Neuron (in vitro differentiated cells): ENCODE results near the gene GRID1.

Experiments used
- H2AFZ ChIP-seq: one replicate; pipeline ENCODE4 v1.6.1; 2013; ENCODE audit warnings: low read depth, mild to moderate bottlenecking, inconsistent platforms, low read length, moderate library complexity
- H3K27me3 ChIP-seq: one replicate; pipeline ENCODE4 v1.6.1; 2013; ENCODE audit warnings: low read length; ENCODE audit not compliant: insufficient read depth
- H3K36me3 ChIP-seq: one replicate; pipeline ENCODE4 v1.6.1; 2013; ENCODE audit warnings: low read length; ENCODE audit not compliant: insufficient read depth
- H3K4me1 ChIP-seq: one replicate; pipeline ENCODE4 v1.6.1; 2013; ENCODE audit warnings: low read length; ENCODE audit not compliant: insufficient read depth
- H3K4me3 ChIP-seq: 2 replicates; pipeline ENCODE4 v1.5.1; 2013; ENCODE audit warnings: mild to moderate bottlenecking, low read length, moderate library complexity
- H3K9me3 ChIP-seq: one replicate; pipeline ENCODE4 v1.6.1; 2013; ENCODE audit warnings: low read length

The GRID1 gene

DNA sequence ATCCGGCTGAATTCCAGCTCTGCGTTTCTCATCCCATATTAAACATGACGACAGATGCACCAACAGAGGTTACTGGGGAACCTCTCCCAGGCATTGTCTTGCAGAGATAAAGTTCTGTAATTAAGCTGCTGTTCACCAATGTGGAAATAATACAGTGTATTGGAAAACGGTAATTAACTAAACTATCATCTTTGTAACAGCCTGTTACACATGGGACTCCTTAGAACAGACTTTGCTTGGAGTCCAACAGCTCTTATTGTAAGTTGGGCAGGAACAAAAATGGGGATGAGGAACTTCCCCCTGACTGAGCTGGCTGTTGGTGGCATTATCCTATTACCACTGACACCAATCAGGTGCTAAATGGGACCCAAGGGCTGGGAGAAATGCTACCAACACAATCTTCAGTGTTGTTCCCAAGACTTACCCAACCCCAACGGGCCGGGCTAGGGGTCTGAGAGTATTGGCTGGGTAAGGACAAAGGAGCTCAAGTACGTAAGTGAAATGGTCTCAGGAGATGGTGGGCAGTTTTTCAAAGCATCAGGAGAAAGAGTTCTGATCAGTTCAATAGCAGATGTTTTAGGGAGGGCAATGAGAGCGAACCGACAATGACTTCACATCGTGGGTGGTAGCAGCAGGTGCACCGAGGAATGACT lies 759.4 kb downstream of the GRID1 start:
- Histone ChIP-seq H3K36me3 (no peaks in the 10 kb centered on the region), H3K4me1 (no peaks in the 10 kb centered on the region), H3K27me3 (no peaks in the 10 kb centered on the region), H2AFZ (no peak overlapping the region), H3K9me3 (no peaks in the 10 kb centered on the region), H3K4me3 (no peak overlapping the region)

DNA sequence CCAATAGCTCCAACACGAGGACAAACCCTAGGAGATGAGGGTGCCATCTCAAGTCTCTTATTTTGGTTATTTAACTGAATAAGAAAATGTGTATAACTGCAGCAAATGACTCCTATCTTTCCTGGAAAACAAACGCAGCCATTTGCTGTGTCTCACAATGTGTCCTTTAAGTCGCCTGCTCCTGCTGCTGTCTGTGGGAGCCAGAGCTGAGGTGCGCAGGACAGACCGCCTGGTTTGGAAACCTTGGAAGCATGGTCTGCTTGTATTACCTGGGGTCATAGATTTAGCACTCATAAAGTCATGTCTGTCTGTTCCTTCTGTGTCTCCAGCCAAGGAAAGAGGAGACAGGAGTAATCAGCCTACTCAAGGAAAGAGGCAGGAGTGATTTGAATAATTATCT lies 760.2 kb downstream of the GRID1 start:
- H2AFZ ChIP-seq = no peak overlapping the region
- no peaks in the 10 kb centered on the region for H3K9me3 ChIP-seq
- H3K27me3 ChIP-seq = no peaks in the 10 kb centered on the region
- no peak overlapping the region for H3K4me3 ChIP-seq
- no peaks in the 10 kb centered on the region for H3K4me1 ChIP-seq
- no peaks in the 10 kb centered on the region for H3K36me3 ChIP-seq

DNA sequence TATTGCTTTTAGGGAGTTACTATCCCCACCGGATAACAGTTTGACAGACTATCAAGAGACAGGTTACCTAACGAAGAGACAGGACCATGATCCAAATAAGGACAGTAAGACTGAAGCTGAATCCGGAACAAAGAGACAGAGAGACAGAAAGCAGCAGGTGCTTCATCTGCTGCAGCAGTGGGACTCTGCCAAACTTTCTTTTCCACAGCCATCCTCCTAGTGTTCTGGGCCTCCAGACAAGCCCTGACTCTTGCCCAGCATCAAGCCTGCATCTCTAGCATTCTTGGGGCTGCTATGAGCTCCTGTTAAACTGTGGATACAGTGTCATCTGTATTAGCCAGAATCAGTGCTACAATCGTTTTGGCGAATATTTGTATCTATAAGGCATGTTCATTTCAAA lies 761.7 kb downstream of the GRID1 start:
- no peak overlapping the region for H3K4me3 ChIP-seq
- H3K9me3 ChIP-seq = no peaks in the 10 kb centered on the region
- H3K4me1 ChIP-seq = no peaks in the 10 kb centered on the region
- H2AFZ ChIP-seq = no peak overlapping the region
- H3K36me3 ChIP-seq = no peaks in the 10 kb centered on the region
- no peaks in the 10 kb centered on the region for H3K27me3 ChIP-seq

DNA sequence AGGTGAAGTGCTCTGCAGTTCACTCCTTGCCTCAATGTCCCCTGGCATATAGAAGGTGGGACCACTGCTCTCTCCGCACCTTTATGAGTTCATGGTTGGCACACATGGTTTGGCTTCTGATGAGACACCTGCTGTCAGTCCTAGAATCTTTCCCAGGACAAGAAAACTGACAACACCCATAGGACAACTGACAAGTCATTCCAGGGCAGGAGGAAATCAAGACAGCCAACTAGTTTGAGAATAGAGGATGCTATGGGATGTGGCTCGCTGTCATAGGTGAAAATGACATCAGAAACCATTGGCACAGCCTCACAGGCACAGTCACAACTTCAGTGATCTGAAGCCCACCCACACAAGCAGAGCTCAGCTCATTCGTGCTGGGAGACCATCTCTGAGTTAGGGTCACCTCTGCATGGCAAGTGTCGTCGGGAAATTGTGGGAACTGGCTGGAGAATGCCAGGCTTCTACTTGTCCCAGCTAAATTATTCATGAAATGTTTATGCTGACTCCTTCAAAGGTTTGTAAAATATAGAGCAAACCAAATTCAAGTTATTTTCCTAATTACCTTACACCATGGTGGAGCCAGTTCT lies 762.4 kb downstream of the GRID1 start:
- H3K36me3 ChIP-seq = no peaks in the 10 kb centered on the region
- no peaks in the 10 kb centered on the region for H3K4me1 ChIP-seq
- no peaks in the 10 kb centered on the region for H3K9me3 ChIP-seq
- no peaks in the 10 kb centered on the region for H3K27me3 ChIP-seq
- H3K4me3 ChIP-seq = no peak overlapping the region
- no peak overlapping the region for H2AFZ ChIP-seq

DNA sequence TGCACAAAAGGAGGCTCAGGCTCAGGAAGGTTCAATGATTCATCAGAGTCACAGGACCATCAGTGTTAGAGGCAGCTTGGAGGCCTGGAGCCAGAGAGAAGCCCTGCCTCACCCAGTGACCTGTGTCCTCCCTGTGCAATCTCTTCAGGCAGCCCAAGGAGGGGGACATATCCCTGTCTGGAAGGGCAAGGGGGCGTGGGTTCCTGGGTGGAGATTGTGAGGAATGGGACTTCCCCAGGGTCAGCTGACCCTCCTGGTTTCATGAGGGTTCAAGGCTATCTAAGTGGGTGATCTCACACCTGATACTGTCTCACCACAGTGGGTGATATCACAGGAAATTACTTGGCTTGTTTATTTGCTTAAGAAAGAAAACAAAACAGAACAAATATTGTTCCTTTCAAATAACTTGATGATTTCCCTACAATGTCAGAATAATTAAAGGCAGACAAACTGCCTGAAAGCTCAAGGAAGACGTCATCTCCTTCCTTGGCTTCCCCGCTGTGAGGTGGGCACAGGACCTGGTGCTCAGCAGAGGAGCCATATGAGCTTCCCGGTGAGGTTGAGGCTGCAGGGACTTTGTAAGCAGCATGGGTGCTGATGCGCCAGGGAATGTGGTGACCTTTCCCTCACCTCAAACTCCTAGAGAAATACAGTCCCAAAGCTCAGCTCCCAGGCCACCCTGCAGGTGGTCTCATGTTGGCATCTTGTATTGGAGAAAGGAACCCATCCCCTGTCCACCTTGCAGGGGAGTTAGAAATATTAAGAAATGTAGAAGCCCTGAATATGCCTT lies 763.2 kb downstream of the GRID1 start:
- no peak overlapping the region for H2AFZ ChIP-seq
- H3K4me1 ChIP-seq = no peaks in the 10 kb centered on the region
- H3K4me3 ChIP-seq = no peak overlapping the region
- no peaks in the 10 kb centered on the region for H3K27me3 ChIP-seq
- no peaks in the 10 kb centered on the region for H3K36me3 ChIP-seq
- H3K9me3 ChIP-seq = no peaks in the 10 kb centered on the region

DNA sequence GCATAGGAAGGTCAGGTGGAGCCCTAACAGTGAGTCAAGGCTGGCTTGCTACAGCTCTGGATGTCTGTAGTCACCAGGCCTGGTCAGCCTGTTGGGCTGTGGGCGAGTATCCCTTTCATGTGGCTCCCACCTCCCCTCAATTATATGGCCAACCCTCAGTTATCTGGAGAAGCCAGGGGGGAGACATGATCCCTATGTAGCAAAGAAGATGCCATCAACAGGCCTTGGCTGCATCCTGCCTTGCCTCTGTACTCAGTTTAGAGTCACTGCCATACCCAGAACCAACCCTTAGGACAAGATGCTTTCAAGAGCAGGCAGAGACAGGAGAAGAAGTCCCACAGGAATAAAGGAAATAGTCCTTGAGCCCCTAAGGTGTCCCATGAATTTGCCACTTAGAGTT lies 763.9 kb downstream of the GRID1 start:
- H3K9me3 ChIP-seq = no peaks in the 10 kb centered on the region
- H3K27me3 ChIP-seq = no peaks in the 10 kb centered on the region
- H3K4me3 ChIP-seq = no peak overlapping the region
- H3K36me3 ChIP-seq = no peaks in the 10 kb centered on the region
- no peak overlapping the region for H2AFZ ChIP-seq
- no peaks in the 10 kb centered on the region for H3K4me1 ChIP-seq

DNA sequence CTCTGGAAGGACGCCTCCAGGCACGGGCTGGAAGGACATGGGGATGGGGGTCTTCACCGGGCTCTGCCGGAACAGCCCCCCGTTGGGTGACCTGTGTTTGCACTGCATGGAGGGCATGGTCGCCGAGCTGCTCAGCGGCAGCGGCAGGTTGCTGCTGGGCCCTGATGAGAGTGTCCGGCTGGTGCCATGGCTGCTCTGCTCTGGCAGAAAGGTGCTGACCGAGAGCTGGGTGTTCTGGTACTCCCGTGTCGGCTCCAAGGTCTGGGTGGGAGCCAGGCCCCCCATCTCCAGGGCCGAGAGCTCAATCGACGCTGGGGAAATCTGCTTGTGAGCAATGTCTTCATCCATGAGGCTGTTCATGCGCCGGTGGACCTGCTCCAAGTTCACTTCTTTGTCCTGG lies 764.3 kb downstream of the GRID1 start:
- H3K4me3 ChIP-seq = no peak overlapping the region
- H3K36me3 ChIP-seq = no peaks in the 10 kb centered on the region
- H3K27me3 ChIP-seq = no peaks in the 10 kb centered on the region
- no peaks in the 10 kb centered on the region for H3K9me3 ChIP-seq
- H3K4me1 ChIP-seq = no peaks in the 10 kb centered on the region
- H2AFZ ChIP-seq = no peak overlapping the region

DNA sequence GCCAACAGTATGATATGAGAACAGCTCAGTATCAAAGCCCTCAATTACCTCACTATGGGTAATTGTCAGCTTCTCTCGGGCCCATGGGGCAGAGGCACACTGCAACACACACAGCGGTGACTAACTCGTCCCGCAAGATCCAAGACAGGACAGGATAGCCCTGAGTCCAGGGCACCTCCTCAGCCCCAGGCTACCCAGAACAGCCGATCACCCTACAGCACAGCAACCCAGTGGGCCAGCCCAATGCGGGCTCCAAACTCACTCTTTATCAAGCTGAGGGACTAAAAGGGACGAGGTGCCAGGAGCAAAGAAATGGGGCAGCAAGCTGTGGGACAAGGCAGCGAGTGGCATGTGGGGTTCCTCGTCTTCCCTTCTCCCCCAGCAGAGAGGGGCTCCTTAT lies 765.1 kb downstream of the GRID1 start:
- no peaks in the 10 kb centered on the region for H3K27me3 ChIP-seq

DNA sequence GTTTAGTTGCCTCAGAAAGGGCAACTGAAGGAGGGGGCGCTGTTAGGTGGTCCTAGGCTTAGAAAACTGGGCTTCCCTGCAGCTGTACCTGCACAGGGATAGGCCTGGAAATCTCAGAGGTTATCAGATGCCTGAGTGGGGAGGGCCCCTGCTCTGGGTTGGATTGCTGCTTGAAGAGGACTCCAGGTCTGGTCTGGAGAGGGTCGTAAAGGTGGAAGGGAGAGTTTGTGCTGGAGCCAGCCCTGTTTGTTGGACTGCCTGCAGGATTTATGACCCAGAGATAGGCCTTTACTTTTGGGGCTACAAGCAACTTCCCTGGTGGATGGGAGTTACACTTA lies 765.9 kb downstream of the GRID1 start:
- no peaks in the 10 kb centered on the region for H3K4me1 ChIP-seq
- no peak overlapping the region for H3K4me3 ChIP-seq
- H3K9me3 ChIP-seq = no peaks in the 10 kb centered on the region
- H2AFZ ChIP-seq = no peak overlapping the region
- no peaks in the 10 kb centered on the region for H3K27me3 ChIP-seq
- no peaks in the 10 kb centered on the region for H3K36me3 ChIP-seq

More for the DNA sequence above, 765.1 kb downstream of the GRID1 start:
- no peaks in the 10 kb centered on the region for H3K36me3 ChIP-seq
- no peaks in the 10 kb centered on the region for H3K9me3 ChIP-seq
- no peaks in the 10 kb centered on the region for H3K4me1 ChIP-seq
- no peak overlapping the region for H3K4me3 ChIP-seq
- H2AFZ ChIP-seq = no peak overlapping the region

DNA sequence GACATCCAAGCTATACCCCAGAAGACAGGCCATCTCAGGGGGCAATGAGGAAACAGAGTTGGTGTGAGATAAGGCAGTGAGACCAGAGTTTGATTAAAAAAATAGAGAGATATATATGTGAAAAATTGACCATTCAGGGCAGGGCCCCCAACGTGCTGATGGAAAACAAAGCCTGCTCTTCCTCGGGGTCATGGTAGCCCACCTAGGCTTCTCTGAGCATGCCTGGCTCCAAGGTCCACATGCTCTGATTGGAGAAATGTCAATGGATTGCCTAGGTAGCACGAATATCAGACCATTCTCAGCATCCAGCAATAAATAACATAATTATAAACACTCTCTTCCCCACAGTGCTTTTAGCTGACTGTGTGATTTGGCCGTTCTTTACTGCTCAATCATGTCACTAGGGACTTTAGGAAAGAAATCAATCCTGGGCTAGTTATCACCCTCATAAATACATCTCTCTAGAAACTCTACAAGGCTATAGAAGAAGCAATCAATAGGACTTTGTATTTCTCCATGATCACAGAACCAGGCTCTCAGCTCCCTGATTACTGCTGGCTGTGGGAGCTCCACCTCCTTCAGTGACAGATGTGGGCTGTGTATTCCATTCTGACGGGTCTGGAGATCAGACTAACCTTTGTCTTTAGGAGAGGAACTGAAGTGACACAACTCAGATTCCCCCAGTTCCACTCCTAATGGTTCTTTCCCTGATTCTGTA lies 766.4 kb downstream of the GRID1 start:
- Histone ChIP-seq H3K27me3 (no peaks in the 10 kb centered on the region), H2AFZ (no peak overlapping the region), H3K4me3 (no peak overlapping the region), H3K36me3 (no peaks in the 10 kb centered on the region), H3K9me3 (no peaks in the 10 kb centered on the region), H3K4me1 (no peaks in the 10 kb centered on the region)

DNA sequence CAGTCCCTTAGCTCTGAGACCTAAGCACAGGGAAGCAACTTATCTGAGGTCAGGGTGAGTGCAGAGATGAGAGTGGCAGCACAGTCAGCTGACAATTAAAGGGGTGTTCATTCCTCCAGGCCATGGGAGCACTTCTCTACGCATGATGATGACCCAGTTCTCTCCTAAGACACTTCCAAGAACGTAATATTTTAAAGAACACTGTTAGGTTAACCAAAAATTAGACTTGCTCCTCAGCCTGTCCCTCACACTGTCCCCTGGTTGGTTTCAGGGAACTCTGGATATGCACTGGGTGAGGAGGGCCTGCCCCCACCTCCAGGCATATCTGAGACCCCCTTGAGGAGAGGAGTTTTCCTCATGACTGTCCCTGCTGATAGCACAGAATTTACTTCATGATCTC lies 767.5 kb downstream of the GRID1 start:
- Histone ChIP-seq H3K4me3 (no peak overlapping the region), H3K9me3 (no peaks in the 10 kb centered on the region), H3K4me1 (no peaks in the 10 kb centered on the region), H2AFZ (no peak overlapping the region), H3K36me3 (no peaks in the 10 kb centered on the region), H3K27me3 (no peaks in the 10 kb centered on the region)

DNA sequence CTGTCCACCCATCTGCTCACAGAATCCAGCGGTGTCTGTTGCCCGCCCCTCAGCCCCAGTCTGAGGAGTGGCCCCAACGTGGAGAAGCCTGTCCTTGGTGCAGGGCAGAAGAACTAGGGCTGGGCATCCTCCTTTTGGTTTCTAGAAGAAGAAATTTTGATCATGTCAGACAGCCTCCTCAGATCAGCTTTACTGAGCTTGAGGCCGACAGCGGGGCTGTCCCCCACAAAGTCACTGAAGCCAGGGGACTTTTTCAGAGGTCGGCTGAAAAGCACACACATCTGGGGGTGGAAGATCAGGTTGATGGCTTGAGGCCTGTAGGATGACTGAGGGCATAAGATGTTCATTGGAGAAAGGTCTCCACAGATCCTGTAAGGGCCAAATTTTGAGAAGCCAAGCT lies 767.9 kb downstream of the GRID1 start:
- no peaks in the 10 kb centered on the region for H3K27me3 ChIP-seq
- H3K36me3 ChIP-seq = no peaks in the 10 kb centered on the region
- no peaks in the 10 kb centered on the region for H3K9me3 ChIP-seq
- H3K4me1 ChIP-seq = no peaks in the 10 kb centered on the region
- H2AFZ ChIP-seq = no peak overlapping the region
- no peak overlapping the region for H3K4me3 ChIP-seq

DNA sequence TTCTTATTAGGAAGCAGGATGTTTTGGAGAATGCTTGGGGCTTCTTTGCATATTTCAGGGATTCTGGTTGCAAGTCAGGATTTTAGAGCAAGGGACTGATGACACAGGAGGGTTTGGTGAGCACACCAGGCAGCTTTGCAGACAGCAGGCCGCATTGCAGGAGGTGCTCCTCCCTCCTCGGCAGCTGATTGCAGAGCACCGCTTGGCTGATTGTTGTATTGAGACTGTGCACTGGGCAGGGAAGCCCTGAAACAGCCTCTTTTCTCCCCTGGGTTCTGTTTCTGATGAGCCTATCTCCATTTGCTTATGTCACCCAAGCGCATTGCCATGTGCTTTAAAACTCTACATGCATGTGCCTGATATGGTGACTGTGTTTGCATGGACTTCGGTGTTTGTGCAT lies 769.6 kb downstream of the GRID1 start:
- Histone ChIP-seq H2AFZ (no peak overlapping the region), H3K36me3 (no peaks in the 10 kb centered on the region), H3K4me3 (no peak overlapping the region), H3K4me1 (no peaks in the 10 kb centered on the region), H3K27me3 (no peaks in the 10 kb centered on the region), H3K9me3 (no peaks in the 10 kb centered on the region)
